ENCODE results near the gene CHI3L1.
"Not testable (repeated sequence)": the region's sequence is repeated elsewhere in the genome, so short reads cannot be mapped to it uniquely, and the experiment has no call there.

The CHI3L1 gene

GRCh38 chr1:203186446-203187303 is at the start of gene CHI3L1:
Gene CHI3L1 (minus strand): TSS chr1:203186704. CDS start chr1:203186623, 81 bp downstream.
- no peak for DNase-seq (ENCODE audit: extremely low read depth, low read depth)
- no peak for TF ChIP-seq CTCF (IDR thresholded peaks at IDR 0.05; ENCODE audit: low read depth, low read length)

- DNase-seq (ENCODE audit: extremely low read depth, low read depth) = not testable (repeated sequence)
Observed at GRCh38 chr1:203234901-203235300, 48.4 kb upstream of the CHI3L1 start.

DNA sequence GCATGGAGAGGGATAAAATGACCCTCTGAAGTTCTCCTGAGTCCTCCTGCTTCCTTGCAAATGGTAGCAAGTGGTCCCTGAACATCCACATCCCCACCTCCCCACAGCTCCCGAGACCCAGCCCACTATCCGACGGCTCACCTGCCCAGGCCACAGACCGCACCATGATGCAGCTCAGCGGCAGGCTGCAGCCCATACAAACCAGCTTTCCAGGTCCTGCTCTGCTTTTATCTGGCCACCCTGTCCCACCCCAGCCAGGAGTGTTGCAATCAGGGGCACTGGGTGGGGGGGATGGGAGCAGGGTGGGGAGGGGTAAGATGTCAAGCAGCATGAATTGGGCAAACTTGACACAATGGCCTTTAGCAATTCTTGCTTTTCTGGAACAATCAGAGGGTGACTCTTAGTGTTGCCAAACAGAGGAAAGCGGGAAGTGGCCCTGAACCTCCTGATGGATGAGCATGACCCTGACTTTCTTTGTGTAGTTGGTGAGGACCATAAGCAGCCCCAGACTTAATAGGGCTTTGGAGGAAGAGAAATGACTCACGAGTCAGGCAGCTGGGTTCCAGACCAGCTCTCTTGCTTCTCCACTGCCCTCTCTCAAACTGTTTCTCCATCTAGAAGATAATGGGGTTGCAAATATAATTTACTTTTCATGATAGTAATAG is 43.1 kb upstream of the CHI3L1 start, which contains the start of gene CHIT1:
CHIT1 (minus strand) TSS at position 203 of the 665 bp plus-strand sequence; CDS start at position 166, 37 bp downstream.
- TF ChIP-seq CTCF (IDR thresholded peaks at IDR 0.05; ENCODE audit: low read depth, low read length) = no peak
- DNase-seq (ENCODE audit: extremely low read depth, low read depth) = no peak

DNA sequence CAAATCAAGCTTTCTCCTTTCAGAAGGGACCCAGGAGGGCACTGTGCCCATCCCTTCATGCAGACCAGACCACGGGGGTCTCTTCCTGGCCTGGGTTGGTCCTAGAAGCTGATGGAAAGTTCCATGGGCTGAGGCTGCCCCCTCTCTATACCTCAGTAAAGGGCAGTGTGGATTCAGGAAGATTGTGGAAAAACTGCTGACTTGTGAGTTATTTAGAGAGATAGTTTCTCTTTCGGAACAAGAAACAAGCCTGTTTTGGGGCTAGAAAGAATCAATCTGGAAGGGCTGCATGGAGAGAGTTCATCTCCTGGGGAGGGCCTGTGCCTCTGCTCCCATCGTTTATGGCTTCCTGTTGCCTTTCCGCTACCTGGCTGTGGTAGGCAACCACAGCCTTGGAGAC is 42.2 kb upstream of the CHI3L1 start:
- TF ChIP-seq CTCF (IDR thresholded peaks at IDR 0.05; ENCODE audit: low read depth, low read length) = no peak
- DNase-seq (ENCODE audit: extremely low read depth, low read depth) = no peak

DNA sequence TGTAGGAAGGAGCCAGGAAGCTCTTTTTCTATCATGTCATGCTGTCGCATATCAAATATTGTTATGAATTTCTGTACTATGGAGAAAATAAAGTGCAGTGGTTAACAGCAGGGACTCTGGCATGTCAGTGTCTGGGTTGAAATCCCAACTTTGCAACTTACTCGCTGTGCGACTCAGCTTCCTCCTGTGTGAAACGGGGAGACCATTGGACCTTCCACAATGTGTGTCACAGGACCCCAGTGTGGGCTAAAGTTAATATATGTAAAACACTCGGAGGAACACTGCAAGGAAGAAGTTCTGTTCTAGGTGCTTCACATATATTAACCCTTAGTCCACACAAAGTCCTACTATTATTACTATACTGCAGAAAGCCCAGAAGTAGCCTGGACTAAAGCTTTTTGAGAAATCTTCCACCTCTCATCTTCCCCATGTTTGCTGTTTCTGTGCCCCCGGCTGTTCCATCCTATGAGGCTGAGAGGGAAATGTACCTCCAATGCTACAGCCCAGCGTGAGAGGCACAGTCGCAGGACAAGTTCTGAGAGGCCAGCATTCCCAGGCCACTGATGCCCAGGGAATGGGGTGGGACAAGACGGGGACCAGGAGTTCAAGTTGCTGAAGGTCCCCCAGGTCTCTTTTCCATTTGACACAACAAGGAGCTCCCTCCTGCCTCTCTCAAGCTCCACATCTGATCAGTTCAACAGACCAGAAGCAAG is 41.0 kb upstream of the CHI3L1 start:
- no peak for DNase-seq (ENCODE audit: extremely low read depth, low read depth)

GRCh38 chr1:203225071-203225470 is 38.6 kb upstream of the CHI3L1 start:
- TF ChIP-seq CTCF (IDR thresholded peaks at IDR 0.05; ENCODE audit: low read depth, low read length) = no peak
- no peak for DNase-seq (ENCODE audit: extremely low read depth, low read depth)

More for the DNA sequence above, 41.0 kb upstream of the CHI3L1 start:
- TF ChIP-seq CTCF (IDR thresholded peaks at IDR 0.05; ENCODE audit: low read depth, low read length) = no peak

- TF ChIP-seq CTCF (IDR thresholded peaks at IDR 0.05; ENCODE audit: low read depth, low read length) = no peak
- DNase-seq (ENCODE audit: extremely low read depth, low read depth) = no peak
Observed at GRCh38 chr1:203223012-203223775, 36.7 kb upstream of the CHI3L1 start.
